ENCODE results near the gene SNX33.
"Not testable (repeated sequence)": the region's sequence is repeated elsewhere in the genome, so short reads cannot be mapped to it uniquely, and the experiment has no call there.

- not testable (repeated sequence) for TF ChIP-seq CTCF, POLR2A (IDR thresholded peaks at IDR 0.05)
These were observed 30.6 kb downstream of the SNX33 start for GRCh38 chr15:75678324-75678690.

All from body of pancreas (tissue), 4 donors.